Caki2 (cell line): Measurements from ENCODE around the gene SH3TC2. TPM values are rescaled to one million over a fixed set of nuclear protein-coding genes. Genes with fewer than 3 reads are reported as not detected.

ENCODE experiments used
- DNase-seq: peaks from one replicate; pipeline ENCODE4 v3.0.0-alpha.2; 2015; ENCODE audit warnings: low read depth
- in situ Hi-C: cut with HindIII; loops from 2 replicates; pipeline ENCODE4 v1.10.0; 2016; ENCODE audit warnings: low sequenced_read_pairs, low pct_unique_long_range_greater_than_20kb, mixed read lengths
- total RNA-seq: library from RNA; depleted of rRNA; stranded (reverse); fragments of >200 nt; shearing (Covaris generic); gene quantifications from 2 replicates; pipeline ENCODE4 v1.2.3, GENCODE V29; 2014; ENCODE audit warnings: low replicate concordance

Gene SH3TC2
- total RNA-seq, 1 experiment from 2014 or later, result 2.4 TPM

DNA sequence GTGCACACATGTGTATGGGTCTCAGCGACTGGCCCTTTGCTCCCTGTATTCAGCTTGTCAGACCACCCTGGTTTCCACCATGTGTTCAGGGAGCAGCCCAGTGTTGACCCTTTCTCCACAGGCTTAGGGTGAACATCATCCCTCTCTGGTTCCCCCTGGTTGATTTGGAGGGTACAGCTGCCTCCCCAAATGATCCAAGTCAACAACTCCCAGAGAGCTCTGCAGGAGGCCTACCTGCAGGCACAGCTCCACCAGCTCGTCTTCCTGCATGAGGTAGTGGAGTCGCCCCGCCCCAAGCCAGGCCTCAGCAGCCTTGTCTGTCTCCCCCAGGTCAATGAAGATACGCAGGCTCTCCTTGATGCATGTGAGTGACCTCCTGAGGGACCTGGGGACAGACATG, 50.5 kb downstream of the SH3TC2 start:
- DNase-seq, result no peak
- in situ Hi-C loops, result no loop called here

- in situ Hi-C loops, result no loop called here
- DNase-seq, result no peak
Observed at GRCh38 chr5:149011728-149012127, 51.1 kb downstream of the SH3TC2 start.

DNA sequence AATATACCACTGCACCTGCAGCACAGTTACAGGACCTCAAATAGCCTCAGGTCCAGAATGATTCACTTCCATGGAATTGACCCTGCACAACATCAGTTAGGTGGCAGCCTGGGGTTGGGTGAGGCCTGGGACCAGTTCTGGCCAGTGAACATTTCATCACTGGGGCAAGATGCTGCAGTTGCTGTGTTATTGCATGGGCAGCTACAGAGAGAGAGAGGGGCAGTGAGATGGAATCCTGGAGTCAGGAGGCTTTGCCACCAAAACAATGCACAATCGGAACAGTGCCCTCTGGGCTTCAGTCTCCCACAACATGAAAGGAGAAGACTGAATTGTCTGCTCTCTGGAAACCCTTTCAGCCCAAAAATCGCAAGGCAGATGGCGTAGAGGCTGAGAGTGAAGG, 51.8 kb downstream of the SH3TC2 start:
- peak; percentile 44 for DNase-seq
- in situ Hi-C loops, result no loop called here

- in situ Hi-C loops, result loop anchor here (10.0 kb wide), 1 partner anchor 92 kb away; no protein-coding TSS in a partner anchor
Observed at GRCh38 chr5:149007174-149007573, 55.7 kb downstream of the SH3TC2 start.

DNA sequence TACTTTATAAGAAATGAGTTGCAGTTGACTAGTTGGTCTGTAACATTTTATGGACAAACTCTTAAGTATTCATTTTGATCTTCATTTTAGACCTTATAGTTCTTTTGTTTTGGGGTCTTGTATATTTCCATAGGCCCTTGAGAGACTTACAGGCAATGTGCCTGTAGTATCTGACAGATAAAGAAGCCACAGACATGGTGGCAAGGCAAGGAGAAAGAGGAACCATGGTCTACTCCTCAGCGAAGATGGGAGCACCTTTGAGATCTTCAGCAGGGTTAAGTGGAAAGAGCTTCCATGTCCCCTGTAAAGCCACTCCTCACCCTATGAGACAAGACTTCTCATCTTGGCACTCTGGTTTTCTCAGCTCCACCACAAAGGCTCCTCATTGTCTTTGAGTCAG, 56.4 kb downstream of the SH3TC2 start:
- in situ Hi-C loops, result loop anchor here (10.0 kb wide), 1 partner anchor 92 kb away; no protein-coding TSS in a partner anchor
- DNase-seq, result no peak

More at GRCh38 chr5:149007174-149007573, 55.7 kb downstream of the SH3TC2 start:
- DNase-seq, result no peak

DNA sequence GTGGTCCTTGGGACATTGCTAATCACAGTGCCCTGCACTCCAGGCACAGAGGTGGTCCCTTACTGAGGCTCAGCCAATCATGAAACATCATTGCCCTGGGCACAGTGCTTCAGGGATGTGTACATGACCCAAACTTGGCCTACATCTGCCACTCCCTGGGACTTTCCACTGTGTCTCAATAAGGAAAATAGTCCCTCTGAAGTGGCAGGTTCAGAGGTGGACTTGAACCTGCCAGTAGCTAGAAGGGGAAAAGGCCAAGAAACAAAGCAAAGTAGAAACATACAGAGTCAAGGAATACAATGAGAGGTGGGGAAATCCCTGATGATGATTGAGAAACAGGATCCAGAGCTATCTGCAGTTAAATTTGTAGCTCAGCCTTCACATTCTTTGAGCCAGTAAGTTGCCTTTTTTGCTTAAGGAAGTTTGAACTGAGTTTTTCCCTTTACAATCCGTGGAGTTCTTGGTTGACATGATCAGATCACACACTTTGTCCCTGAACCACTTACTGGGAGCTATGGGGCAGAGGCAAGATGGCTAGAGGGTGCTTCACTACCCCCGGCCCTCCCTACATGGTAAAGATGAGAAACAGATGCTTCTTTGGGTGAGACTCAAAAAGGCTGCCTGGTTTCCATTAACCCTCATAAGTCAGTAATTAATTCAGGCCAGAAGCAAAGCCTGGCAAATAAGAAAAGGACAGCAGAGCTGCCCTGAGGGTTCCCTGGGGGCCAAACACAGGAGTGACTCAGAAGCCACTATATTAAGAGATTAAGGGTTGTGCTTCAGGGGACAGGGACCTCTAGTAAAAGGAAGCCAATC, 57.6 kb downstream of the SH3TC2 start:
- in situ Hi-C loops, result loop anchor here (10.0 kb wide), 1 partner anchor 90 kb away; no protein-coding TSS in a partner anchor
- peak; percentile 80 for DNase-seq

DNA sequence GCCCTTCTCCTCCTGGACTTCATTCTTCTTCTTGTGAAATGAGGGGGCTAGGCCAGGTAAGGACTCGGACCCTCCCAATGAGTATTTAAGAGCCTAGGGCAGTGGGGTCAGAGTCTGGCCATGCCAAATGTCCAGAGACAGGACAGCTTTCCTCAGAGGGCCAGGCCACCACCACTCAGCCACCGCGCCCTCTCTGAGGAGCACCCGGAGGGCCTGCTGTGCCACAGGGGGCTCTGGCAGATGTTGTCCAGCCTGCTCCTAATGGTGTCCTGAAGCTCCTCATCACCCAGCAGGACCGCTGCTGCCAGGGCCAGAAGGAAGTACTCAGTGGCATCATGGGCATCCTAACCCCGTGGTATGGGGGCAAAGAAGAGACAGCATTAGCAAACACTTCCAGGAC, 58.3 kb downstream of the SH3TC2 start:
- in situ Hi-C loops, result loop anchor here (10.0 kb wide), 1 partner anchor 90 kb away; no protein-coding TSS in a partner anchor
- DNase-seq, result no peak

DNA sequence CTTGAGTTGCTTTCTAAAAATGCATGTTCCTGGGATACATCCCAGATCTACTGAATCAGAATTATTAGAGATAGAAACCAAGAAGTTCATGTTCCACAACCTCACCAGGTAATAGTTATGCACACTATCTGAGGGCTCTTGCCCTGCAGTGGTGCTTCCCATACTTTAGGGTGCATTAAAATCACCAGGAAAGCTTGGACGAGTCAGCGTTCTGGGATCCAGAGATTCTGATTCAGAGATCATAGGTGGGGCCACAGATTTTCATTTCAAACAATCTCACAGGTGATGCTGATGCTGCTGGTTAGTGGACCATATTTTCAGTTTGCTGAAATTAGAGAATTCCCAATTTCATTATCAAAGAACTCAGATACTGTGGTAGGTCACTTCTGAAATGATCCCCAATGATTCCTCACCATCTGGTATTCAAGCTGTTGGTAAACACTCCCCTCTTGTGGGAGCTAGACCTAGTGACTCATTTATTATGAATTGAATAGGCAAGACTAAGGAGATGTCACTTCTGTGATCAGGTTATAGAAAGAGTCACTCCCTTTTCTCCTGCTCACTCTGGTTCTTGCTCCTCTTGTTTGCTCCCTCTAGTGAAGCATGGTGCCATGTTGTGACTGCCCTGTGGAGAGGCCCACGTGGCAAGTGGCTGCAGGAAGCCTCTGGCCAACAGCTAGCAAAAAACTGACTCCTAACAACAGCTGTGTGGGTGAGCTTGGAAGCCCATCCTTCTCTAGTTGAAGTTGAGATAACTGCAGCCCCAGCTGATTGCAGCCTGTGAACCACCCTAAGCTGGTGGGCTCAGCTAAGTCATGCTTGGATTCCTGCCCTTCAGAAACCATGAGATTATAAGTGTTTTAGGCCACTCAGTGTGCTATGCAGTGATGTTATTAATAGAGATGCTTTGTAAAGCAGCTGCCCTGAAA, 59.8 kb downstream of the SH3TC2 start:
- peak; percentile 52 for DNase-seq
- in situ Hi-C loops, result loop anchor here (10.0 kb wide), 1 partner anchor 88 kb away; no protein-coding TSS in a partner anchor

DNA sequence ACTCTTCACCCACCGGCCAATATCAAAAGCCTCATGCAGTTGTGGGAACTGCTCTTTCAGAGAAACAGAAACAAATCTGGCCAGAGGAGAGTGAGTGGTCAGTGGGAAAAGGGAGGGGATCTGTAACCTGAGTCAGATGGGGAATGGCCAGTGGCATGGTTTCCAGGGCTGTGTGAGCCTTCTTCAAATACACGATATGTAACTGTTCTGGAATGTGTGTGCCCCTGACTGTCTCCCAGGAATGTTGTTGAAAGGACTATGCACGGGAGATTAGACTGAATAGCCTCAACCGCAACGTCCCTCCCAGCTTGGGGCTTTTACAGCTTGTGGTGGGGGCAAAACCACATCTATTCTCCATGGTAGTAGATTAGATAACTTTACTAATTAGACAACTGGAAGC, 60.8 kb downstream of the SH3TC2 start:
- in situ Hi-C loops, result loop anchor here (10.0 kb wide), 1 partner anchor 87 kb away; no protein-coding TSS in a partner anchor
- peak; percentile 97 for DNase-seq

- no peak for DNase-seq
- in situ Hi-C loops, result loop anchor here (10.0 kb wide), 1 partner anchor 86 kb away; no protein-coding TSS in a partner anchor
Observed at GRCh38 chr5:149001162-149001561, 61.7 kb downstream of the SH3TC2 start.

- in situ Hi-C loops, result loop anchor here (10.0 kb wide), 1 partner anchor 85 kb away; no protein-coding TSS in a partner anchor
Observed at GRCh38 chr5:148999741-149000140, 63.1 kb downstream of the SH3TC2 start.

DNA sequence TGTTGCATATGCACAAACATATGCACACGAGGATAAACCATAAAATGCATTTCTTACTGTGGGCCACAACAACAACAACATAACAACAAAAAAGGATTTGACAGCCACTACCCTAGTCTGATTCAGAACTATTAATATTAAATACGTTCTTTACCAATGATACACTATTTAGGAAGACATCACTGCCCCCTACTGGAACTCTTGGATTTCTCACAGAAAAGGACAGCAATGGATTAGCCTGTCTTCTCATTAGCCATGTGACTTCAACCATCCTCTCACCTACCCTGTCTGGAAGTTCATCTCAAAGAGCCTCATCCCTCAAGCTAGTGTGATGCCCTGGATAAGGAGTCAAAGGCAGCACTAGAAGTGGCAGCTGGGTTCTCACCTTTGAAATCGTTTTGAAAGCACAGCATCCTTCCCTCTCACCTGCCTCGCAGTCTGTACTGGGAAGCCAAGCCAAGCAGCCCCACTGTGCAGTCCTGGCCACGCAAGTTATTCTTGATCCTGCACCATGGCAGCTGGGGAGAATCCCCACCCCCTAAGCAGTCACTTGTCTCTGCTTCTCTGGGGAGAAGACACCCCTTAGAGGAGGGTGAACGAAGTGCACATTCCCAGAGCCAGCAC, 64.6 kb downstream of the SH3TC2 start:
- DNase-seq, result peak; percentile 44
- in situ Hi-C loops, result no loop called here

More at GRCh38 chr5:148999741-149000140, 63.1 kb downstream of the SH3TC2 start:
- no peak for DNase-seq

- DNase-seq, result no peak
- in situ Hi-C loops, result no loop called here
Observed at GRCh38 chr5:148996270-148996669, 66.6 kb downstream of the SH3TC2 start.

DNA sequence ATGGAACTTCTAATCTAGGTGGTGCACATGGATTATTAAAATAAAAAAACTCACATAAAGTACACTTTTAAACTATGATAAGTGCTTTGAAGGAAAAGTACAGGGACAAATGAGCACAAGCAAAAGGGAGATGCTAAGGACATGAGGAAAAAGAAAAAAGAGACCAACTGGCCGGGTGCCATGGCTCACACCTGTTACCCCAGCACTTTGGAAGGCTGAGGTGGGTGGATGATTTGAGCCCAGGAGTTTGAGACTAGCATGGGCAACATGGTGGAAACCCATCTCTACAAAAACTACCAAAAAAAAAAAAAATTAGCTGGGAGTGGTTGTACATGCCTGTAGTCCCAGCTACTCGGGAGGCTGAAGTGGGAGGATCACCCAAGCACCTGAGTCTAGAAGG, 67.1 kb downstream of the SH3TC2 start:
- no peak for DNase-seq
- in situ Hi-C loops, result no loop called here

DNA sequence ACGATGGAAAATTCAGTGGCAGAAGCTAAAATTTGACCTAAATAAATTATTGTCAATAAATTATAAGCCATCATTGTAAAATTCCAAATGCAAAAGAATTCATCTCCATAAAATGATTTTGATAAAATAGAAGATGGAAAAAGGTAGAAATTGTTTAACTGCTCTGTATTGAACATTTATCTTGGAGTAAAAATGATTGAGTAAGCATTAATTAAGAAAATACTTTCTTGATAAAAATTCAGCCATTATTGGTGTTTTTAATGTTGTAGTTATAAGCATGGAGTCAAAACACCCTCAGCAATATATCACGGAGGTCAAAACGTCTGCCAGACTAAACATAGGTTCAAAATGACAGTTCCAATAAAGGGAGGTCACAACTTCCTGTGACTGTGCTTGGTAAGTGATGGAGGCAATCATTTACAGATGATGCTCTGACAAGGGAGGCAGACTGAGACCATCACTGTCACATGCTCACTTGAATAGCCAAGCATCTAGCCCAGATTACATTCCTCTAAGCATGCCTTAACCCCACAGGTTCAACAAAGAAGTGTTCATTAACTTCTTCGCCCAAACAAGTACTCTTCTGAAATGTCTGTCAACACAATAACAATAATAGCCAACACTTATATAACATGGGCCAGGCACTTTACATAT, 69.5 kb downstream of the SH3TC2 start:
- in situ Hi-C loops, result no loop called here
- peak; percentile 77 for DNase-seq

GRCh38 chr5:148992265-148992664, 70.6 kb downstream of the SH3TC2 start:
- in situ Hi-C loops, result no loop called here
- no peak for DNase-seq

DNA sequence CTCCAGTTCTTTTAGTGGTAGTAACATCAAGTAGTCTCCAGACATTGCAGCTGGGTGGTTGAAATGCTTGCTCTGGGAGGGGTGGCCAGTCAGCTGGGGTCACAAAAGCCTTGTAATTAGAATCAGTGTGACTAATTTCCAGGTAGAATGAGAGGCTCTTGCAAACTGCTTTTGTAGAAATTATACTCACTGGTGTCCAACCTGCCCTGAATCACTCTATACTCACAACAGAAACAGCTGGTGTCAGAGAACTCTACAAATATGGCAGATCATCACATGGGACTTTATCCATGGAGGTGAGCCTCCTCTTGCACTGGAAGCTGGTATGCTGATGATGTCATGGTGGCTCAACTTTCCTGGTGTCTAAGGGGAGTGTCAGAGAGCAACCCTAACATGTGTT, 71.3 kb downstream of the SH3TC2 start:
- no peak for DNase-seq
- in situ Hi-C loops, result no loop called here

DNA sequence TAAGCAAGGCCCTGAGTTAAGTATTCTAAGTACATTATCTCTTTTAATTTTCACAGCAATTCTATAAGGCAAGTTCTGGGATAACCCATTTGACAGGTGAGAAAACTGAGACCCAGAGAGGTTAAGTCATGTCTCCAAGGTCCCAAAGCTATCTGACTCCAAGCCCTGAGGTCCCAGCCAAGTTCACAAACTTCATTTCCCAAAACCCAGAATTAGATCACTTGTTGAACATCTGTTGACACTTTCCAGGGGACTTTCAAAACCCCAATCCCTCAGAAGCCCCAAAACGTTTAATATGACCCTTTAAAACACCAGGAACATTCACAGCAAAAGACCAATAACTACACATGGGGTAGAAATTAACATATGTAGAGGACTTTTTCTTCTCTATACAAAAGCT, 72.0 kb downstream of the SH3TC2 start:
- no peak for DNase-seq
- in situ Hi-C loops, result no loop called here
